GM19468 (cell line): ENCODE data around the gene SPEF2.
"Not testable (repeated sequence)": the region's sequence is repeated elsewhere in the genome, so short reads cannot be mapped to it uniquely, and the experiment has no call there.

Source experiments
- ATAC-seq: cut with Tn5 transposase; IDR thresholded peaks from one replicate; pipeline ENCODE4 v1.9.1; 2021; ENCODE audit warnings: mild to moderate bottlenecking, moderate library complexity, moderate number of reproducible peaks; ENCODE audit not compliant: unreplicated experiment; ENCODE audit errors: extremely low read depth

Gene SPEF2

DNA sequence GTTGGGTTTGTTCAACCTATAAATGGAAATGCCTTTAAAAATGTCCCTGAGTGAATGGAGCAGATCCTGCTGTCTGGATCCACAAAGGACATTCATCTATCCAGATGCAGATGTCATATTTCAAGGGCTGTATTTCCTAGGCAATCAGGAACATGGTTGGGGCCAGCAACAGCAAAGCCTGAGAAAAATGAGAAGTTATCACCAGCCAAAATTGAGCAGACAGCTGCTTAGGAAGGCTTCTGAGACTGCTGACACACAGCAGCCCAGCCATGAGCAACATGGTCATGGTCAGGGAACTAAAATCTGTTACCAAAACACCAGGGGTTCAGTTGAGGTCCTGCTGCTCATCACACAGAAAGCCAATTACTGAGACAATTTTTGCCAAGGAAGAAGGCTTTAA is 229.8 kb downstream of the SPEF2 start:
- ATAC-seq, result no peak

DNA sequence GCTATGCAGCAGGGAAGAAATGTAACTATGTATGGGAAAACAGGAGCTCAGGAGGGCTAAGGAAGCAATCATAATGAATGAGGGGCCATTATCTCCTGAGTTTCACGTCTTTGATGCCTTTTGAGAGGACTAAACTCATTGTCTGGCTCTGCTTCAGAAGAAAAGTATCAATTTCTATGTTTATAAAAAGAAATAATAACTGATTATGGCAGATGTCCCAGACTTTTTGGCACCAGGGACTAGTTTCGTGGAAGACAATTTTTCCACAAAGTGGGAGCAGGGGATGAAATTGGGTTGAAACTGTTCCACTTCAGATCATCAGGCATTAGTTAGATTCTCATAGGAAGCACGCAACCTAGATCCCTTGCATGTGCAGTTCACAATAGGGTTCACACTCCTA is 230.3 kb downstream of the SPEF2 start:
- ATAC-seq, result no peak

DNA sequence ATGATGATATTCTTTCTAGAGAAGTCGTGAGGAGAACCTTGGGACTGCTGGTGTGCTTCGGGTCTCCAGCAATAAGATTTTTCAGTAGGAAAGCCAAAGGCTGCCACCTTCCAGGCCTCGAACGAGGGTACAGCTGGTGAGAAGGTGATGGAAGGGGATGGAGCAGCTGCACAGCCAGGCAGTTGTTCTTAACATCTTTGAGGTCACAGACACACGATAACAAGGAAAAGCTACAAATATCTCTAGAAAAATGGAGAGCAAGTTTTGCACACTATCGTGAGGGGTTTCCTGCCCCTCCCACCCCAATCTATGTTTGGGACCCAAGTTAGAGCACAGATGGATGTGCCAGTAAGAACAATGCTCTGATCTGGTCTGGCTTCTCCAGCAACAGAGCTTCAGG is 232.2 kb downstream of the SPEF2 start:
- ATAC-seq, result no peak

DNA sequence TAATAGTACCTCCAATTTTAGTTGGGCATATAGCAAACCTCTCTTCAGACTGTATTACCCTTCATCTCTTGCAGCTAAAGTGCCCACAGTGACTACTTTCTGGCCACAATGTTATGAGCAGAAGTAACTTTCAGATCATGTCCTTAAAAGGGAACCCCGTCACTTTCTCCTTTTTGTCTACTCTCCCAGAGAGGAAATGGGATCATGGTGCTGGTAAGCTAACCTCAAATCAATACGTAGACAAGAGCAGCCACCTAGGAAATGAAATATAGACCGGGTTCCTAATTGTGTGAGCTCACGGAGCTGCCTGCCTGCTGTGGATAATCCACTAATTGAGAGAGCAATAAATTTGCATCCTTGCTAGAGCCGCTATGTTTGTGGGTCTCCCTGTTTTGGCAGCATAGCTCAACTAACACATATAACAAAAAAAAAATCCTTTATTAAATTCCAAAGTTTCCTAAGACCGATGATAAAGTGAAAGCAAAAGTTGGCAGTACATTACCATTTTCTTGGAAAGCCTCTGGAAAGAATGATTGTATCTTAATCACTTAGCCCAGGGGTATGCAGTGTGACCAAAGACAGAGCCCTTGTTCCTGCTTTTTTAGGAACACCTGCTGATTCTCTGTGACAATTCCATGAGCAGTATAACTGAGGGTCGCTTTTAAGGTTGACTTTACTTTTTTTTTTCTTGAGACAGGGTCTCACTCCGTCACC is 233.5 kb downstream of the SPEF2 start:
- ATAC-seq, result no peak

DNA sequence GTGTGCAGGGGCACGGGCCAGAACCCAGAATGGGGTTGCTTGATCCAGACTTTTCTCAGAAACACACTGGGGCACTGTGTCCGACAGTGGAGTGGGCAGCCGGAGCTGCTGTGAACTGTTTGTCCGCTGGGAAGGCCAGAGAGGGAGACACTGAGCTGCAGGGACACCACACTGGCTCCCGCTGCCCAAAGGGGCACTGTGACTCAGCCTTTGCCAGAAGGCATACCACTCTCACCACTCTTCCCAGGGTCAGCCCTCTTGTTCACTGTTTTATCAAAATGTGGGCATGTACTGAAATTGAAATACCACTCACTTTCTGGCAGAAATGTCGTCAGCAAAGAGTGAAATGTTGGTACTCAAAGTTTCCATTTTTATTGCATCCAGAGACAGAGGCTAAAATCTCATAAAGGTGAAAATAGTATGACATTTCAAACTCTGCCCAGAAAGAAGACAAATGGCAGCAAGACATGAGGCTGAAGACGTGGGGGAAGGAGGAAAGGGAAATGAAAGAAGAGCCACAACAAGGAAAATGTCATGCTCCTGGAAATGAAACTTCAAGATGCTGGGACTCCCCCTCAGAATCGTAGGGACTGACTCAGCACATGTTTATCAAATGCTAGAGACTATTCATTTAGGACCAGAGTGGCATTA is 234.5 kb downstream of the SPEF2 start:
- no peak for ATAC-seq

DNA sequence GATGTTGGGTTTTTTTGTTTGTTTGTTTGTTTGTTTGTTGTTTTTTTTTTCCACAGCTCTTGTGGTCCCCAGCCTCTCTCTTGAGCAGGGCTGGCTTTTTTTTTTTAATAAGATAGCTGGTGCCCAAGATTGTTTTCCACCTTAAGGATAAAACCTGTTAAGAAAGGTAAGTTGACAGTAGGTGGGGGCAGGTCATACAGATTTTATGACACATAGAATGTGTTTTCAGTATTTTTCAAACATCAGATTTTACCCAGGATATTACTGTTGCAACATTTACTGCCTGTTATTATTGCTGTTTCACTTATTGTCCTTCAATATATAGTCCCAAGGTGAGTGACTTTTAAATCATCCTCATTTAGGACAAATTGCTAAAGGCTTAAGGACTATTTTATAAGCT is 235.1 kb downstream of the SPEF2 start:
- ATAC-seq, result no peak

DNA sequence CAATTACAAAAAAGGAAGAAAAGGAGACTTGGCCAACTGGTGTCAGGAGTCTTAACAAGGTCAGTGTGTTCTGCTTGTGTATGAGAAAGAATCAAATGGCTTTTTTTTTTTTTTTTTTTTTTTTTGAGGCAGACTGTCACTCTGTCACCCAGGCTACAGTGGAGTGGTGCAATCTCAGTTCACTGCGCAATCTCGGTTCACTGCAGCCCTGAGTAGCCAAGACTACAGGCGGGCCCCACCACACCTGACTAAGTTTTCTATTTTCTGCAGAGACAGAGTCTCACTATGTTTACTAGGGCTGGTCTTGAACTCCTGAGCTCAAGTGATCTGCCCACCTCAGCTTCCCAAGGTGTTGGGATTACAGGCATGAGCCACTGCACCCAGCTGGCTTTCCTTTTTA is 236.0 kb downstream of the SPEF2 start:
- no peak for ATAC-seq

- no peak for ATAC-seq
Observed at GRCh38 chr5:35854248-35854647, 236.6 kb downstream of the SPEF2 start.

DNA sequence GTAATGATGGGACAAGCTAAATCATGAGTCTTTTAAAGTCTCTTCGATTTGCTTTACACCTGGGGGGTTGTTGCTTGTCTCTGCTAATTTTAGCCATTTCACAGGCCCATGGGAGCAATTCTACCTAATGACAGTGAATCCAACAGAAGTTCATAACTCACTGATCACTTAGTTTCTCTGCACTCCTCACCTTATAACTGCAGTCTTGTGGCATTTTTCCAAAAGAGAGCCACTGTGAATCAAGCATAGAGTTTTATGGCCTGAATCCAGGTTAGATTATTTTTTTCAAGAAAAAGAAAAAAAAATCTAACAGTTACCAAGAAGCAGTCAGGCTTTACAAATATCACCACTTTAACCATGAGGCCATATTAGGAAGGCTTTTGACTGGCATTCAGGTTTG is 237.5 kb downstream of the SPEF2 start:
- ATAC-seq, result no peak

GRCh38 chr5:35856186-35856764 is 238.6 kb downstream of the SPEF2 start:
- not testable (repeated sequence) for ATAC-seq

- no peak for ATAC-seq
Observed at GRCh38 chr5:35856765-35857351, 239.2 kb downstream of the SPEF2 start, which contains the start of gene IL7R. Gene IL7R, plus strand, starts transcription at chr5:35856891. Its CDS starts 87 bp downstream, at chr5:35856978.

DNA sequence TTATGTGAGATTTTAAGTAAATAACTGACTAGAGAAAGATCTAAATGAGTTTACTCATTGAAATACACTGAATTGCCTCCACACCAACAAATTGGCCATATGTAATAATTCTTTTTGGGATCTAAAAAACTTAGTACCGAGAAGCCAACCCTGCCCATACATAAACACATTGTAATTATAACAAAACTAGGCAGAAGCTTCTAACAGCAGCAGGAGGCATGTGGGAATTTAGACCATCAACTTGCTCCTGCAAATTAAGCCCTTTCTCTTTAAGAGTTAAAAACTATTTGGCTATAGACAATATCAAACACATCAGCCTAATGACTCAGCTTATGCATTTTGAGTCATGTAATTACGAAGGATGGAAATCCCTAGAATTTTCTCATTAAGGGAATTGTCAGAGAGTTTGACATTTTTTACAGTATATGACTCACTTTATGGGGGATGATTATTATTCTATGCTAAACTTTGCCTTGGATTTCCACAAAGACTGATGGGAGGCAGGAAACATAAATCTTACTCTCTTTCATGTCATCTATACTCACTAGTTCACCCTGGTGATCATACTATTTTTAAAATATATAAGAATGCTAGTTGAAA is 240.0 kb downstream of the SPEF2 start:
- ATAC-seq, result no peak

DNA sequence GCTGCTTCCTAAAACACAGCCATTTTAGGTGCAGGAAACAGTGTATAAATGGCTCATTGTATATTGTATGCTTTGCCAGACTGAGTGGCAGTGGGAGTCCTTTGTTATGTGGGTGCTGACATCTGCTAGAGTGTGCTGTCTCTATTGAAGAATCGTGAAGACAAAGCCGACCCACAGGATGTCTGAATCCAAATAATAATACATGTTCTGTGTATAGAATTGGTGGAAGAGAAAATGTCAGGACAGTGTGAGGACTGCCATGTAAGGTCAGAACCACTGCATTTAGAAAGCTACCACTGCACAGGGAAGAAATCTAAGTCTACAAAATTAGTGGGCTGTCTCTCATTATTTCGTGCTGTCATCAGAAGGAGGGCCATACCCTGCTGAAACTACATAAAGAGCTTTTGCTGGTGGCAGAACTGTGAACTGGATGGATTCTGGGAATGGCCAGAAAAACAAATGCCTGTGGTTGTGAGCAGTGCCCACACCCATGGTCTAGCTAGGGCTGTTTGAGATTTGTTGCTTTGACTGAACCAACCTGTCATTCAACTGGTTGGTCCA is 241.5 kb downstream of the SPEF2 start:
- ATAC-seq, result no peak

- ATAC-seq, result no peak
Observed at GRCh38 chr5:35860686-35861085, 243.0 kb downstream of the SPEF2 start.

DNA sequence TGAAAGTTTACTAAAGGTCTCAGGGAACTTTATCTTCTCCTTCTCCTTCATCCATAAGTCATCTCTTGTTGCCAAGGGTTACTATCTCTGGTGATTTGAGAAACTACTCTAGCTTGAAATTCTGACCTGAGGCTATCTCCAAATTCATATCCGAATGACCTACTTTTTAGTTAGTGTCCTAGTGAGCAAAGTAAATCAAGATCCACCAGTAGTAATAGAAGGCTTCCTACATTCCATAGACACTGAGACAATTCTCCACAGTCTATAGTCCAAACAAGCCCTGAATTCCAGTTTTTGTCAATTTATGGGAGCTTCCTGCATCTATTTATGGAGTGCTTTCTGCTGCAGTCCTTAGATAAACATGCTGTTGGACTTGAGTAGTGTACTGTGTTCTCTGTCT is 244.1 kb downstream of the SPEF2 start:
- no peak for ATAC-seq

- no peak for ATAC-seq
Observed at GRCh38 chr5:35862126-35862525, 244.5 kb downstream of the SPEF2 start.

DNA sequence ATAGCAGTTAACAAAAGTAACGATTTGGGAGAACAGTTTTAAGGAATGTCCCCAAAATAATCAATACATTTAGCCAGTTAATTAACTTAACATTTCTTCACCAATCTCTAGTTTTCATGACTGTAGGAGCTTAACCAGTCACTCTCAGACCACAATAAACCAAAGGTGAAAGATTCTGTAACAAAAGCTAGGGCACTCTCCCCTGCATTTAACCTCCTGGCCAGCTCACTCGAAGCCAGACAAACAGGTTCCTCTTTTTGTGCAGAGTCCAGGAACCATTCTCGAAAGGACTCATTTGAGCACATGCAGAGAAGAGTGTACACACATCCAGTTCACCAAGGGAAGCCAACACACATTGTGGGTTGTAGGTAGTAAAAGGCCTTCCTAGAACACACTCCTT is 245.5 kb downstream of the SPEF2 start:
- ATAC-seq, result no peak
